ENCODE results near the gene STAT2. TPM values are rescaled to one million over a fixed set of nuclear protein-coding genes. Genes with fewer than 3 reads are reported as not detected.

Gene STAT2
- total and polyA plus RNA-seq, 2 of the 4 experiments (the other 2 are of a cell fraction) = 99.3 to 182 TPM

- BruUV-seq (replicated peaks) = no TSS peak
- intact Hi-C loops (cut with micrococcal nuclease) = no loop called here
- H4K5ac ChIP-seq (ENCODE audit: low read depth, low read length) = no peak within 1 kb of the TSS
- peak within 1 kb of the TSS; percentile 23 for H2AFZ ChIP-seq (replicated peaks; ENCODE audit: low read length, poor library complexity)
- ChIA-PET CTCF (no interaction called here), POLR2A (ENCODE audit: unreplicated experiment) (no interaction called here)
- peaks cover 0 to 21% of the 10 kb centered on the region in 2 experiments; a peak in 3 of 4 replicates for H3K79me1 ChIP-seq (ENCODE audit: low read depth in 1 of 2, low read length in 2 of 2)
- H2BK120ac ChIP-seq (ENCODE audit: low read depth, low read length) = no peak within 1 kb of the TSS
- dilution Hi-C loops (cut with HindIII; ENCODE audit: low sequenced_read_pairs, unreplicated experiment) = no loop called here
- TF ChIP-seq SMC3 (IDR thresholded peaks at IDR 0.05; ENCODE audit: low read depth, low read length) (no peak), BHLHE40 (IDR thresholded peaks at IDR 0.05; ENCODE audit: low read depth, low read length) (no peak)
- no peak within 1 kb of the TSS for H3K56ac ChIP-seq (ENCODE audit: extremely low read depth, insufficient read depth, low read length)
- no peak within 1 kb of the TSS for H3K14ac ChIP-seq (replicated peaks; ENCODE audit: low read depth, low read length)
- H3K18ac ChIP-seq (ENCODE audit: low read depth, low read length) = no peak within 1 kb of the TSS
- H2BK20ac ChIP-seq (ENCODE audit: low read depth, low read length) = no peak within 1 kb of the TSS
- H3K9me1 ChIP-seq (ENCODE audit: insufficient read depth, low read length) = 0 out of 2 replicates have a peak, but pooled peaks cover 3% of the 10 kb centered on the region
- H4K91ac ChIP-seq (ENCODE audit: insufficient read depth, low read depth, low read length) = no peak within 1 kb of the TSS
- peak within 1 kb of the TSS in 1 of 2 experiments; percentile 38; a peak in 1 of 4 replicates for H4K8ac ChIP-seq (ENCODE audit: low read depth in 2 of 2, low read length in 2 of 2)
- 77% methylated on average over 3 of the region's 10 CpGs; no CpG with 5 or more reads in 1 of the 2 experiments for WGBS, 2 experiments (ENCODE audit: extremely low coverage in 2 of 2, insufficient read length in 1 of 2)
- ATAC-seq (ENCODE audit: low read depth) (no peak), DNase-seq (no peak)
- no peak within 1 kb of the TSS for H3K4me3 ChIP-seq (ENCODE audit: insufficient read depth, low read depth, low read length)
- no peak within 1 kb of the TSS for H2BK15ac ChIP-seq (ENCODE audit: low read depth, low read length)
- in situ Hi-C loops (cut with MboI; ENCODE audit: low sequenced_read_pairs) = no loop called here
- H4K20me1 ChIP-seq (ENCODE audit: insufficient read depth, low read length) = peaks cover 11% of the 10 kb centered on the region; the same call in 1 of the 2 replicates
- peaks cover 1% of the 10 kb centered on the region; the same call in 1 of the 2 replicates for H3K36me3 ChIP-seq (ENCODE audit: control insufficient read depth, insufficient read depth, low read length)
- H3K9me3 ChIP-seq (ENCODE audit: control insufficient read depth, insufficient read depth, low read length) = no peaks in the 10 kb centered on the region
- H3K27ac ChIP-seq (ENCODE audit: insufficient read depth, low read length) = no peak within 1 kb of the TSS
- H3K23ac ChIP-seq (ENCODE audit: low read depth, low read length) = no peak within 1 kb of the TSS
- no peaks in the 10 kb centered on the region for H3K27me3 ChIP-seq (ENCODE audit: control insufficient read depth, insufficient read depth, low read length)
- H2BK5ac ChIP-seq (ENCODE audit: low read depth, low read length, poor library complexity, severe bottlenecking) = no peak within 1 kb of the TSS
- no peak within 1 kb of the TSS for H3K4me2 ChIP-seq (ENCODE audit: low read depth, low read length)
- H3K9ac ChIP-seq (ENCODE audit: low read depth, low read length) = no peak within 1 kb of the TSS
- no peak within 1 kb of the TSS for H3K4ac ChIP-seq (ENCODE audit: low read depth, low read length)
- H2AK9ac ChIP-seq (replicated peaks; ENCODE audit: low read depth, low read length, poor library complexity) = no peak within 1 kb of the TSS
- no peak within 1 kb of the TSS for H2AK5ac ChIP-seq (ENCODE audit: low read depth, low read length)
- H3K4me1 ChIP-seq (ENCODE audit: control insufficient read depth, insufficient read depth, low read length) = no peaks in the 10 kb centered on the region
Observed at GRCh38 chr12:56362130-56363059, 2.5 kb upstream of the STAT2 start, which contains the start of gene APOF. TSS of gene APOF (minus strand) at chr12:56362857. CDS start at chr12:56362745, 112 bp downstream.

Measured in IMR-90 (cell line).